NB4 (cell line): ENCODE measurements around the gene TSPAN5.
"Not testable (repeated sequence)": the region's sequence is repeated elsewhere in the genome, so short reads cannot be mapped to it uniquely, and the experiment has no call there.

Experiments used
- DNase-seq: peaks from one replicate; pipeline ENCODE4 v3.0.0; 2010; ENCODE audit warnings: low read depth
- H3K4me3 ChIP-seq: one replicate; pipeline ENCODE4 v1.5.1; 2011; ENCODE audit warnings: mild to moderate bottlenecking, low read depth, low read length, moderate library complexity
- CTCF ChIP-seq: IDR thresholded peaks from one replicate; pipeline ENCODE4 v1.5.1; 2012; ENCODE audit warnings: low read depth, low read length
- MYC ChIP-seq: IDR thresholded peaks from 2 replicates; pipeline ENCODE4 v1.6.1; 2011; ENCODE audit warnings: low read depth, low read length
- POLR2A ChIP-seq: IDR thresholded peaks from 2 replicates; pipeline ENCODE4 v1.6.1; 2011; ENCODE audit warnings: mild to moderate bottlenecking; ENCODE audit not compliant: insufficient read length; ENCODE audit errors: extremely low read depth
- TF ChIP-seq, protein P1 (sequence below): IDR thresholded peaks from 2 replicates; pipeline ENCODE4 v1.6.1; 2011; ENCODE audit warnings: low read depth, low read length

TSPAN5 gene

GRCh38 chr4:98467627-98468072 lies 190.8 kb downstream of the TSPAN5 start:
- peak; percentile 89 for DNase-seq
- TF ChIP-seq, protein P1, sequence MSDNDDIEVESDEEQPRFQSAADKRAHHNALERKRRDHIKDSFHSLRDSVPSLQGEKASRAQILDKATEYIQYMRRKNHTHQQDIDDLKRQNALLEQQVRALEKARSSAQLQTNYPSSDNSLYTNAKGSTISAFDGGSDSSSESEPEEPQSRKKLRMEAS: no peak
- no peak for TF ChIP-seq MYC
- no peak for TF ChIP-seq POLR2A
- peak; percentile 57 for TF ChIP-seq CTCF
- H3K4me3 ChIP-seq: peak overlapping the region; percentile 35

DNA sequence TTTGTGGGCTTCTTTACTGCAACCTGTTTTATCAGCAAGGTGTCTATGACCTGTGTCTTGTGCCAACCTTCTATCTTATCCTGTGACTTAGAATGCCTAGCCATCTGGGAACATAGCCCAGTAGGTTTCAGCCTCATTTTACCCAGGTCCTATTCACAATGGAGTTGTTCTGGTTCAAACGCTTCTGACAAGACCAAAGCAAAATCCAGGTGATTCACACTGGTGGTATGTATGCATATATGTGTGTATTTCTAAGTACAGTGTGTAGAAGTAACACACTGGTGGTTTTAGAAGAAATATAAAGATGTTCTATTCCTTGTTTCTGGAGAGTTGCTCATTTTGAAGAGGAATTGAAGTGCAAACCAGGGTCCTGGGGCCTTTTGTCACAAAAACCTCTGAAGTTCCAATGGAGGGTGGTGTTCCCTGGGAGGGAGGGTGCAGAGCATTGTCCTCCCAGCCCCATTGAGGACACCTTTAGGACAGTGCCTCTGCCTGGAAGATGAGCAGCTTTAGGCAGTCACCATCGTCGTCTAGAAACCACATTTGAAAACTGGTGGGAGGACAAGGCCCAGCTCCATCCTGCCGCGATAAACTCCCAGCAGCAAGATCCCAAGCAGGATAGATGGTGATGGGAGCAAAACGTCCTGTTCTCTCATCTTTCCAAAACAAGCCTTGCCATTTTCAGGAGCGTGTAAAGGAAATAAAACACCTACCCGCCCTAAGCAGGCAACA lies 191.4 kb downstream of the TSPAN5 start:
- TF ChIP-seq, protein P1: no peak
- TF ChIP-seq MYC: no peak
- no peak for TF ChIP-seq POLR2A
- no peak for TF ChIP-seq CTCF
- no peak overlapping the region for H3K4me3 ChIP-seq
- no peak for DNase-seq

DNA sequence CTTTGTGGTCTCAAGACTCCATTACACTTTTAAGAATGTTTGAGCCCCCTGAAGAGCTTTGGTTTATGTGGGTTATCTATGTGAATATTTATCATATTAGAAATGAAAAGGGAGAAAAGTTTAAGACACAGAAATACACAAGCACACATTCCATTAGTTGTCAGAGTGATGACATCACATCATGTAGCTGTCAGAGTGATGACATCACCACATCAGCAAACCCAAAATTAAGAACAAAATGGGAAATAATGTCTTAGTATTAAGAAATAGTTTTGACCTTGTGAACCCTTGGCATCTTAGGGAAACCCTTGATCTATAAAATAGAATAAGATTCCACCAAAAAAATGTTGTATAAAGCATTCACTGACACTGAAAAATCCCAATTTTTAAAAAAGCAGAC lies 195.9 kb downstream of the TSPAN5 start:
- H3K4me3 ChIP-seq: no peak overlapping the region
- no peak for TF ChIP-seq CTCF
- no peak for TF ChIP-seq MYC
- TF ChIP-seq, protein P1: no peak
- TF ChIP-seq POLR2A: no peak
- no peak for DNase-seq

- not testable (repeated sequence) for DNase-seq, H3K4me3 ChIP-seq
These were observed 197.1 kb downstream of the TSPAN5 start for GRCh38 chr4:98461121-98461865.

- DNase-seq, H3K4me3 ChIP-seq: not testable (repeated sequence)
These were observed 201.0 kb downstream of the TSPAN5 start for GRCh38 chr4:98457422-98457821.

DNA sequence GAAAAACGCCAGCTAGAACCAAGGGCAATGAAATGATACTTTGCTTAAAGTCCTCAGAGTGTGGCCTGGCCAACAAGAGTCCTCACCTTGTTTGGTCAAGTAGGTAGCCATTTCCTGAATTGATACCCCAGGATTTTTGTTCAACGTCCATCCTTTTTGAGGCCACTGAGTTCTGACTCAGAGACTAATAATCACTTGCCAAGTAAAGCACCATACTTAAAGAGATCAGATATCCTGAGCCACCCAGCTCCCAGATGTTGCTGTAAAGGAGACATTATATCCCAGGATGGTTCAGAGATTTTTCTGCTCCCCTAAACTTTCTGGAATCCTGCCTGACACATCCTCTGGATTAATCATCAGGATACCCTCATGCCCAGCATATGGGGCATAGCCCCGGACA lies 206.3 kb downstream of the TSPAN5 start:
- no peak for DNase-seq
- H3K4me3 ChIP-seq: no peak overlapping the region
- TF ChIP-seq POLR2A (no peak), CTCF (no peak), MYC (no peak)
- TF ChIP-seq, protein P1: no peak
